Keratinocyte (primary cell): ENCODE data around the gene GYPA.

Experiments used
- CTCF ChIP-seq, 3 experiments: IDR thresholded peaks in 1 of 3; conservative IDR thresholded peaks in 1 of 3; optimal IDR thresholded peaks in 1 of 3; 2 replicates in 2 of 3; 3 replicates in 1 of 3; pipeline versions ENCODE3 to v1.5.1; 2011; ENCODE audit warnings: low read length in 3 of 3, mild to moderate bottlenecking in 3 of 3, moderate library complexity in 2 of 3, control low read depth in 1 of 3, inconsistent platforms in 1 of 3; ENCODE audit not compliant: insufficient read depth in 2 of 3; ENCODE audit errors: extremely low read depth in 1 of 3
- EZH2 ChIP-seq: IDR thresholded peaks from one replicate; pipeline ENCODE4 v1.6.1; 2012; ENCODE audit warnings: inconsistent platforms, mild to moderate bottlenecking, low read length, moderate library complexity

- TF ChIP-seq CTCF (optimal IDR thresholded peaks at IDR 0.05 in 1 of 3, IDR thresholded peaks at IDR 0.05 in 1 of 3, conservative IDR thresholded peaks at IDR 0.05 in 1 of 3; ENCODE audit: extremely low read depth in 1 of 3, insufficient read depth in 2 of 3, low read length in 3 of 3) (no peak), EZH2 (no peak)
These were observed 49.8 kb downstream of the GYPA start for GRCh38 chr4:144090744-144091143.
